HCT116 (cell line): ENCODE results near the gene HIVEP3.
"Not testable (repeated sequence)": the region's sequence is repeated elsewhere in the genome, so short reads cannot be mapped to it uniquely, and the experiment has no call there.

Experiments
- CTCF ChIP-seq, 3 experiments: fragments of 200-600 bp in 1 of 3; sonication (generic) in 1 of 3; IDR thresholded peaks in 2 of 3; conservative IDR thresholded peaks in 1 of 3; 2 replicates each; pipeline ENCODE4 v1.5.1; 2012 to 2017; ENCODE audit warnings: low read depth in 2 of 3, low read length in 2 of 3, antibody characterized with exemption in 1 of 3, borderline replicate concordance in 1 of 3, control low read depth in 1 of 3, mild to moderate bottlenecking in 1 of 3, mixed read lengths in 1 of 3, mixed run types in 1 of 3, moderate library complexity in 1 of 3; ENCODE audit not compliant: insufficient read depth in 1 of 3
- MAX ChIP-seq: IDR thresholded peaks from 2 replicates; pipeline ENCODE4 v1.6.1; 2012
- POLR2AphosphoS5 ChIP-seq: IDR thresholded peaks from 2 replicates; pipeline ENCODE4 v1.6.1; 2011; ENCODE audit warnings: mild to moderate bottlenecking, low read depth, low read length, moderate library complexity

DNA sequence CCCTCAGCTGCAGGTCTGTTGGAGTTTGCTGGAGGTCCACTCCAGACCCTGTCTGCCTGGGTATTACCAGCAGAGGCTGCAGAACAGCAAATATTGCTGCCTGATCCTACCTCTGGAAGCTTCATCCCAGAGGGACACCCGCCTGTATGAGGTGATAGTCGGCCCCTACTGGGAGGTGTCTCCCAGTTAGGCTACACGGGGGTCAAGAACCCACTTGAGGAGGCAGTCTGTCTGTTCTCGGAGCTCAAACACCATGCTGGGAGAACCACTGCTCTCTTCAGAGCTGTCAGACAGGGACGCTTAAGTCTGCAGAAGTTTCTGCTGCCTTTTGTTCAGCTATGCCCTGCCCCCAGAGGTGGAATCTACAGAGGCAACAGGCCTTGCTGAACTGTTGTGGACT, 364.0 kb downstream of the HIVEP3 start:
- TF ChIP-seq POLR2AphosphoS5; CTCF (IDR thresholded peaks at IDR 0.05 in 2 of 3, conservative IDR thresholded peaks at IDR 0.05 in 1 of 3; ENCODE audit: borderline replicate concordance in 1 of 3, insufficient read depth in 1 of 3, low read depth in 2 of 3, low read length in 2 of 3); MAX: not testable (repeated sequence)
